OCI-LY3 (cell line): ENCODE data around the gene EPHB2.

ENCODE experiments used
- H2AFZ ChIP-seq: fragments of 200-600, 300-600 bp; shearing (Covaris generic); 2 replicates; pipeline ENCODE4 v1.6.0; 2014; ENCODE audit warnings: antibody characterized with exemption, low read depth, low read length
- H3K27ac ChIP-seq: fragments of 200-600, 300-600 bp; sonication (generic); 2 replicates; pipeline ENCODE4 v1.5.1; 2014; ENCODE audit warnings: mild to moderate bottlenecking, low read length, moderate library complexity, mixed read lengths
- H3K27me3 ChIP-seq: fragments of 200-600, 300-600 bp; sonication (generic); 2 replicates; pipeline ENCODE4 v1.6.1; 2014; ENCODE audit warnings: low read depth, low read length, mixed read lengths
- H3K36me3 ChIP-seq: fragments of 200-600, 300-600 bp; sonication (generic); replicated peaks from 2 replicates; pipeline ENCODE3; 2014; ENCODE audit warnings: low read depth, low read length, mixed read lengths
- H3K4me1 ChIP-seq: fragments of 300-600, 200-600 bp; sonication (generic); 2 replicates; pipeline ENCODE4 v1.6.1; 2014; ENCODE audit warnings: low read length, mixed read lengths
- H3K4me2 ChIP-seq: fragments of 200-600, 300-600 bp; sonication (generic); 2 replicates; pipeline ENCODE4 v1.6.1; 2014; ENCODE audit warnings: low read length, mixed read lengths
- H3K4me3 ChIP-seq: fragments of 300-600, 200-600 bp; sonication (generic); 2 replicates; pipeline ENCODE4 v1.5.1; 2014; ENCODE audit warnings: antibody characterized with exemption, mild to moderate bottlenecking, low read length, moderate library complexity
- H3K79me2 ChIP-seq: fragments of 300-600, 200-600 bp; shearing (Covaris generic); 2 replicates; pipeline ENCODE4 v1.6.1; 2014; ENCODE audit warnings: mild to moderate bottlenecking, low read length, mixed read lengths
- H3K9ac ChIP-seq: fragments of 300-600, 200-600 bp; shearing (Covaris generic); 2 replicates; pipeline ENCODE4 v1.6.0; 2014; ENCODE audit warnings: mild to moderate bottlenecking, low read length, moderate library complexity
- H3K9me3 ChIP-seq: fragments of 200-600, 300-600 bp; shearing (Covaris generic); 2 replicates; pipeline ENCODE4 v1.6.1; 2014; ENCODE audit warnings: low read length, mixed read lengths; ENCODE audit not compliant: insufficient read depth
- H4K20me1 ChIP-seq: fragments of 200-600, 300-600 bp; sonication (generic); 2 replicates; pipeline ENCODE4 v1.6.1; 2016; ENCODE audit warnings: low read length, mixed read lengths; ENCODE audit not compliant: insufficient read depth
- EZH2phosphoT487 ChIP-seq: fragments of 200-600 bp; shearing (Covaris generic); IDR thresholded peaks from 2 replicates; pipeline ENCODE4 v1.6.1; 2018; ENCODE audit warnings: antibody characterized with exemption, mixed run types, low read depth
- TF ChIP-seq, protein P1 (sequence below): fragments of 200-600, 300-600 bp; sonication (generic); IDR thresholded peaks from 2 replicates; pipeline ENCODE4 v1.5.1; 2014; ENCODE audit warnings: antibody characterized with exemption, low read length, low read depth

EPHB2 gene

DNA sequence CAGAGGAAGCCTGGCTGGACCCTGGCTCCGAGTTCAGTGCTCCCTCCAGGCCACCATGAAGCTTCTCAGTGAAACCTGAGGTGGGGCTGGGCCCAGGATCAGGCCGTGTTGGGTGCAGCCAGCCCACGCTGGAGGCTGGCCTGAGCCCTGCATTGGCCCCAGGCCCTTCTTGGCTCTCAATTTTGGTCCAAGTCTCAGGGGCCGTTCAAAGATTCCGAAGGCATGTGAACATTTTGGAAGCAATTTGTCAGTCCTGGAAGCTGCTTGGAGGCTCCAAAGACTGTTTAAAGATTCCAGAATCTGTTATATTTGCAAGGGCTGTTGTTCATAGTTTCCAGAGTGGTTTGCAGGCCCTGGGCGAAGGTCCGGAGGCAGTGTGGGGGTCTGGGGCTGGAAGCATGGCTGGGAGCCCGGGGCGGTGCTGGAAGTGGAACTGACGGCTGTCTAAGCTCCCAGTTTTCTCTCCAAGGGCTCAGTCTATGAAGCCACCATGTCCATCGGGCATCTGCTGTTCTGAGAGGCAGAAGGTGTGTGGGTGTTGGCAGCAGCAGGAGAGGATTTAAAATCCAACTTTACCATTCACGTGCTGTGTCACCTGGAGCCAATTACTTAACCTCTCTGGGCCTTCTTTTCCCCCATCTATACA is 104.9 kb downstream of the EPHB2 start:
- Histone ChIP-seq H3K79me2 (no peaks in the 10 kb centered on the region), H3K4me1 (peaks cover under 1% of the 10 kb centered on the region; the same call in 1 of the 2 replicates), H3K27ac (no peak overlapping the region), H3K36me3 (no peaks in the 10 kb centered on the region), H4K20me1 (no peaks in the 10 kb centered on the region), H2AFZ (no peak overlapping the region), H3K4me3 (no peak overlapping the region), H3K27me3 (no peaks in the 10 kb centered on the region), H3K9ac (no peak overlapping the region), H3K4me2 (no peak overlapping the region), H3K9me3 (no peaks in the 10 kb centered on the region)
- TF ChIP-seq EZH2phosphoT487, result no peak
- TF ChIP-seq, protein P1, sequence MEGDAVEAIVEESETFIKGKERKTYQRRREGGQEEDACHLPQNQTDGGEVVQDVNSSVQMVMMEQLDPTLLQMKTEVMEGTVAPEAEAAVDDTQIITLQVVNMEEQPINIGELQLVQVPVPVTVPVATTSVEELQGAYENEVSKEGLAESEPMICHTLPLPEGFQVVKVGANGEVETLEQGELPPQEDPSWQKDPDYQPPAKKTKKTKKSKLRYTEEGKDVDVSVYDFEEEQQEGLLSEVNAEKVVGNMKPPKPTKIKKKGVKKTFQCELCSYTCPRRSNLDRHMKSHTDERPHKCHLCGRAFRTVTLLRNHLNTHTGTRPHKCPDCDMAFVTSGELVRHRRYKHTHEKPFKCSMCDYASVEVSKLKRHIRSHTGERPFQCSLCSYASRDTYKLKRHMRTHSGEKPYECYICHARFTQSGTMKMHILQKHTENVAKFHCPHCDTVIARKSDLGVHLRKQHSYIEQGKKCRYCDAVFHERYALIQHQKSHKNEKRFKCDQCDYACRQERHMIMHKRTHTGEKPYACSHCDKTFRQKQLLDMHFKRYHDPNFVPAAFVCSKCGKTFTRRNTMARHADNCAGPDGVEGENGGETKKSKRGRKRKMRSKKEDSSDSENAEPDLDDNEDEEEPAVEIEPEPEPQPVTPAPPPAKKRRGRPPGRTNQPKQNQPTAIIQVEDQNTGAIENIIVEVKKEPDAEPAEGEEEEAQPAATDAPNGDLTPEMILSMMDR, result no peak

DNA sequence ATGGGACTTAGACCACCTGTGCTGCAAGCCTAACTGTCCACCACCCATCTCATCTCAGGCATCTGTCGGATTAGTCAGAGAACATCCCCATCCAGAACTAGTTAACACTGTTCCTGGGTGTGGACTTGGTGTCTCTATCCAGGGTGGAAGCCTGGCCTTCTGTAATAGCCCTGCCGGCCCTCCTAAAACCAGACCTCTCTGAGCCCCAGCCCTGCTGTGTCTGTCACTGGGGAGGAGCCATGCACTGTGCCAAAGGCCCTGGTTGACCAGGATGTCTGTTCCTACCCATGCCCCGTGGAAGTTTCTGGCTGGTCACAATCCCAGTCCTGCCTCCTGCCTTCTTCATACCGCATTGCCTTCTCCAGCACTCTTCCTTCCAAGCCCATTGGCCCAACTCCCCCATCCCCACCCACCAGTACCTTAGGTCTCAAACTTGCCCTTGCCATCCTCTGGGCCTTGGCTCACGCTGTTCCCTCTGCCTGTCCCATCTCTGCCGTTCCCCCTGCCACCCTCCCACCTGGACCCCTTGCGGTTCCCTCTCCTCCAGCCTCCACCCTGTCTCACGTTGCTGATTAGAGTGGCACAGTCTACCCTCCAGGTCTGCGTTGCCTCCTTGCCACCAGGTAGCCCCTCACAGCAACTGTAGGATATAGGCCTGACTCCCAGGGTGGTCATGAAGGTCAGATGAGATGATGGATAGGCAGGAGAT is 105.6 kb downstream of the EPHB2 start:
- no peak overlapping the region for H3K4me3 ChIP-seq
- H3K9ac ChIP-seq, result no peak overlapping the region

DNA sequence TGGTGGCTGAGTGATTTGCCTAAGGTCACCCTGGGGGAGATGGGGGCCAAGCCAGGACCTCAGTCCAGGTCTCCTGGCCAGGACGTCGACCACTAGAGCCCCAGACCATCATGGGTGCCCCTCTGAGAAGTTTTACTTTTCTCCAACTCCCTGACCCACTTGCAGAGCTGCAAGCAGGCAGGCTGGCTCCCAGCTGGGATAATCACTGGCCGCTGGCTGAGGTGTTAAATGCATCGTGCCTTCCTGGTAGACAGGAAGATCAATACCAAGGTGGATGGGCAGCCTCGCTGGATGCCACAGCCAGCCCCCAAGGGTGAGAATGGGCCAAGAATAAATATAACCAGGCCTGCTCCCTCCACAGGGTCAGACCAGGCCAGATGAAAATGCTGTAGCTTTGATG is 106.2 kb downstream of the EPHB2 start:
- no peak for TF ChIP-seq EZH2phosphoT487
- TF ChIP-seq, protein P1, result no peak
- H3K36me3 ChIP-seq, result no peaks in the 10 kb centered on the region
- H3K4me2 ChIP-seq, result no peak overlapping the region
- no peaks in the 10 kb centered on the region for H3K79me2 ChIP-seq
- no peak overlapping the region for H3K4me3 ChIP-seq
- no peak overlapping the region for H3K9ac ChIP-seq
- H2AFZ ChIP-seq, result no peak overlapping the region
- H3K4me1 ChIP-seq, result no peaks in the 10 kb centered on the region
- no peaks in the 10 kb centered on the region for H4K20me1 ChIP-seq
- no peak overlapping the region for H3K27ac ChIP-seq
- H3K27me3 ChIP-seq, result no peaks in the 10 kb centered on the region
- no peaks in the 10 kb centered on the region for H3K9me3 ChIP-seq

More for the DNA sequence above, 105.6 kb downstream of the EPHB2 start:
- no peaks in the 10 kb centered on the region for H3K4me1 ChIP-seq
- H3K27ac ChIP-seq, result no peak overlapping the region
- no peaks in the 10 kb centered on the region for H3K9me3 ChIP-seq
- no peaks in the 10 kb centered on the region for H3K27me3 ChIP-seq
- no peaks in the 10 kb centered on the region for H3K79me2 ChIP-seq
- TF ChIP-seq, protein P1, result no peak
- TF ChIP-seq EZH2phosphoT487, result no peak
- H4K20me1 ChIP-seq, result no peaks in the 10 kb centered on the region
- H3K4me2 ChIP-seq, result no peak overlapping the region
- no peaks in the 10 kb centered on the region for H3K36me3 ChIP-seq
- no peak overlapping the region for H2AFZ ChIP-seq

DNA sequence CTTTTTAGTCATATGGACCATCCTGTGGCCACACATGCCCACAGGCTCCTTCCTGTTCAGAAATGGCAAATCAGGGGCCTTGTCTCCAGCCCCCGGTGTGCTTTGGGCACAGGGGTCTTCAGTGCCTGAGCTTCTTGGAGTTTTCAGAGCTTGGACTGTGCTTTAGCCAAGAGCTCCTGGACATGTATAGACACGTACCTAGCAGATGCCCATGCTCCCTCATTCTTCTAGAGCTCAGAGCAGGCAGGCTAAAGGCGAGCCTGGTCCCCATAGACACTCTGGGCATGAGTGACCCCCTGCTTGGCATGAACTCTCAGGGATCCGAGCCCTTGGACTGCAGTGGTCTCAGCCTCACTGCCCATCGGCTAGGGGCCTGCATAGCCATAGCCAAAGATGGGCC is 106.8 kb downstream of the EPHB2 start:
- TF ChIP-seq, protein P1, result no peak
- no peak for TF ChIP-seq EZH2phosphoT487
- Histone ChIP-seq H3K4me3 (no peak overlapping the region), H3K27ac (no peak overlapping the region), H3K36me3 (no peaks in the 10 kb centered on the region), H3K27me3 (no peaks in the 10 kb centered on the region), H3K4me2 (no peak overlapping the region), H3K9ac (no peak overlapping the region), H4K20me1 (no peaks in the 10 kb centered on the region), H3K4me1 (no peaks in the 10 kb centered on the region), H3K9me3 (no peaks in the 10 kb centered on the region), H2AFZ (no peak overlapping the region), H3K79me2 (no peaks in the 10 kb centered on the region)
